ENCODE results near the gene DIPK1A. TPM values are rescaled to one million over a fixed set of nuclear protein-coding genes. Genes with fewer than 3 reads are reported as not detected.

Gene DIPK1A
- 5.0 TPM for total RNA-seq
- long read RNA-seq, transcript FAM69A-201 (5 exons, 2,574 nt): major isoform, 17 of 19 reads
- long read RNA-seq, partial matches to known transcripts: 0 of 19 reads
- long read RNA-seq, other reads (novel, unspliced or antisense): 2 of 19 reads

GRCh38 chr1:92961131-92961895, at the start of gene DIPK1A:
DIPK1A (minus strand) TSS chr1:92961462; CDS start chr1:92961429, 33 bp downstream.
- intact Hi-C loops (cut with micrococcal nuclease): no loop called here
- H3K27me3 ChIP-seq (ENCODE audit: low read depth): no peaks in the 10 kb centered on the region
- peak; percentile 79 for DNase-seq
- H3K4me3 ChIP-seq: peak within 1 kb of the TSS; percentile 97
- H3K36me3 ChIP-seq: no peaks in the 10 kb centered on the region
- peaks cover 43% of the 10 kb centered on the region for H3K4me1 ChIP-seq
- H3K9me3 ChIP-seq (replicated peaks): no peaks in the 10 kb centered on the region
- TF ChIP-seq CTCF (IDR thresholded peaks at IDR 0.05; ENCODE audit: borderline replicate concordance): peak; percentile 40
- peak within 1 kb of the TSS; percentile 98 for H3K27ac ChIP-seq (replicated peaks)

DNA sequence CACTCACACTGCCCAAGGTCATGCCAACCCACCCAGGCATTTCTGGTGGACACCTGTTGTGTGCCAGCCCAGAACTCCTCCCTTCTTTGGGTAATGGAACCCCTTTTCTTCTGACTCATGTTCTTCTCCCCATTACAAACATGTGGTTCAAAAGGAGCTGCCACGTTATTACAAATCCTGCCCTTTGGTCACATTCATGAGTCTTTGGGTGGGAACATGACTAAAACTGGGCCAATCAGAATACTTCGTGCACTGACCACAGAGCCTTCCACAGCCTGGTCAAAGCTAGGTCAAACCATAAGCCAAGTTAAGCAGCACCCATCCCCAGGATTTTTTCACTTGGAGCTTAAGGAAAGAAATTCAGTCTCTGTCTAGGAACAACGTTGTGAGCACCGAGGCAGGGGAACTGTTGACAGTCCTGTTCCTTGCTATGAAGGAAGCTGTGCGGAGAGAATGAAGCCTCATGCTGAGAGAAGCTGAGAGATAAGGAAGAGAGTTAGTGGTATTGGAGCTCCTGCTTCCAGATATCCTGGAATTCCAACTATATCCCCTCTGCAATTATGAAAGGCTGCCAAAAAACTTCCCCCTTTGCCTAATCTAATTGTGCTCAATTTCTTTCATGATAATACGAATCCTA, 46.8 kb upstream of the DIPK1A start:
- H3K27ac ChIP-seq (replicated peaks): no peak overlapping the region
- intact Hi-C loops (cut with micrococcal nuclease): no loop called here
- no peak for TF ChIP-seq CTCF (IDR thresholded peaks at IDR 0.05; ENCODE audit: borderline replicate concordance)
- H3K4me1 ChIP-seq: no peaks in the 10 kb centered on the region
- no peak overlapping the region for H3K4me3 ChIP-seq
- DNase-seq: no peak
- peaks cover 36% of the 10 kb centered on the region for H3K27me3 ChIP-seq (ENCODE audit: low read depth)
- no peaks in the 10 kb centered on the region for H3K36me3 ChIP-seq
- H3K9me3 ChIP-seq (replicated peaks): no peaks in the 10 kb centered on the region

- intact Hi-C loops (cut with micrococcal nuclease): no loop called here
- H3K4me1 ChIP-seq: peaks cover 11% of the 10 kb centered on the region
- no peak overlapping the region for H3K27ac ChIP-seq (replicated peaks)
- TF ChIP-seq CTCF (IDR thresholded peaks at IDR 0.05; ENCODE audit: borderline replicate concordance): no peak
- H3K4me3 ChIP-seq: no peak overlapping the region
- H3K36me3 ChIP-seq: no peaks in the 10 kb centered on the region
- no peak for DNase-seq
- no peaks in the 10 kb centered on the region for H3K9me3 ChIP-seq (replicated peaks)
- H3K27me3 ChIP-seq (ENCODE audit: low read depth): peaks cover 36% of the 10 kb centered on the region
Observed at GRCh38 chr1:93005252-93005598, 44.0 kb upstream of the DIPK1A start.

GRCh38 chr1:93004566-93005251, 43.4 kb upstream of the DIPK1A start:
- Histone ChIP-seq H3K4me3 (no peak overlapping the region), H3K36me3 (no peaks in the 10 kb centered on the region), H3K9me3 (replicated peaks) (no peaks in the 10 kb centered on the region), H3K27me3 (ENCODE audit: low read depth) (peaks cover 36% of the 10 kb centered on the region), H3K27ac (replicated peaks) (no peak overlapping the region), H3K4me1 (peaks cover 12% of the 10 kb centered on the region)
- intact Hi-C loops (cut with micrococcal nuclease): no loop called here
- no peak for TF ChIP-seq CTCF (IDR thresholded peaks at IDR 0.05; ENCODE audit: borderline replicate concordance)
- DNase-seq: no peak

- Histone ChIP-seq H3K9me3 (replicated peaks) (no peaks in the 10 kb centered on the region), H3K27ac (replicated peaks) (no peak overlapping the region), H3K4me1 (peaks cover 12% of the 10 kb centered on the region), H3K4me3 (no peak overlapping the region), H3K36me3 (no peaks in the 10 kb centered on the region), H3K27me3 (ENCODE audit: low read depth) (peaks cover 36% of the 10 kb centered on the region)
- intact Hi-C loops (cut with micrococcal nuclease): no loop called here
- no peak for TF ChIP-seq CTCF (IDR thresholded peaks at IDR 0.05; ENCODE audit: borderline replicate concordance)
- no peak for DNase-seq
Observed at GRCh38 chr1:93003981-93004380, 42.7 kb upstream of the DIPK1A start.

Data from left ventricle myocardium inferior (tissue), 1 donor.